HEK293 (cell line): ENCODE measurements around the gene CIDEA.

Experiments
- ZNF354C ChIP-seq: fragments of 450-650 bp; formaldehyde crosslinking; IDR thresholded peaks from 2 replicates; pipeline ENCODE4 v1.5.1; 2016; ENCODE audit warnings: missing biosample characterization, missing genetic modification characterization, low read depth, borderline replicate concordance
- ZNF404 ChIP-seq: fragments of 450-650 bp; formaldehyde crosslinking; IDR thresholded peaks from 2 replicates; pipeline ENCODE4 v1.5.1; 2017; ENCODE audit warnings: missing biosample characterization, missing genetic modification characterization
- TF ChIP-seq, protein P1 (sequence below): fragments of 450-650 bp; formaldehyde crosslinking; IDR thresholded peaks from 2 replicates; pipeline ENCODE4 v1.5.1; 2016; ENCODE audit warnings: missing biosample characterization, missing genetic modification characterization
- TF ChIP-seq, protein P2 (sequence below): sonication (generic); formaldehyde crosslinking; IDR thresholded peaks from 2 replicates; pipeline ENCODE4 v1.8.1; 2022; ENCODE audit warnings: mild to moderate bottlenecking, moderate library complexity, missing genetic modification reagents
- TF ChIP-seq, protein P3 (sequence below): fragments of 450-650 bp; formaldehyde crosslinking; IDR thresholded peaks from 2 replicates; pipeline ENCODE4 v1.5.1; 2016; ENCODE audit warnings: missing biosample characterization, missing genetic modification characterization
- TF ChIP-seq, protein P4 (sequence below): fragments of 450-650 bp; formaldehyde crosslinking; IDR thresholded peaks from 2 replicates; pipeline ENCODE4 v1.5.1; 2016; ENCODE audit warnings: missing biosample characterization, missing genetic modification characterization
- TF ChIP-seq, protein P5 (sequence below): fragments of 450-650 bp; formaldehyde crosslinking; IDR thresholded peaks from 2 replicates; pipeline ENCODE4 v1.5.1; 2016; ENCODE audit warnings: missing biosample characterization, missing genetic modification characterization, low read depth
- TF ChIP-seq, protein P6 (sequence below): fragments of 450-650 bp; formaldehyde crosslinking; IDR thresholded peaks from 2 replicates; pipeline ENCODE4 v1.5.1; 2016; ENCODE audit warnings: missing biosample characterization, missing genetic modification characterization
- TF ChIP-seq, protein P7 (sequence below): fragments of 450-650 bp; IDR thresholded peaks from 2 replicates; pipeline ENCODE4 v1.5.1; 2018; ENCODE audit warnings: missing biosample characterization, mild to moderate bottlenecking, missing genetic modification characterization
- TF ChIP-seq, protein P8 (sequence below): fragments of 450-650 bp; formaldehyde crosslinking; IDR thresholded peaks from 2 replicates; pipeline ENCODE4 v1.5.1; 2016; ENCODE audit warnings: missing biosample characterization, missing genetic modification characterization, low read depth

DNA sequence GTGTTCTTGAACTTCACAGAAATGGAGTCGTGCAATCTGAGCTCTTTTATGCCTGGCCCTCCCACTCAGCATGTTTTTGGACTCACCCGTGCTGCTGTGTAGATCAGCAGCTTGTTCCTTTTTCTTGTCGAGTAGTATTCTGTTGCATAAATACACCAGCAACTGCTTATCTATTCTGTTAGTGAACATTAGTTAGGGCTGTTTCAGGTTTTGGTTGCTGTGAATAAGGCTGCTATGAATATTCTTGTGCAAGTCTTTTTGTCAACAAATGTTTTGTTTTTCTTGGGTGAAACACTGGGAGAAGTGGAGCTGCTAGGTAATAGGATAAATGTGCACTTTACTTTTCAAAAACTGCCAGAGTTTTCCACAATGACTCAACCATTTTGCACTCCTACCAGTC lies 15.3 kb upstream of the CIDEA start:
- TF ChIP-seq, protein P1, sequence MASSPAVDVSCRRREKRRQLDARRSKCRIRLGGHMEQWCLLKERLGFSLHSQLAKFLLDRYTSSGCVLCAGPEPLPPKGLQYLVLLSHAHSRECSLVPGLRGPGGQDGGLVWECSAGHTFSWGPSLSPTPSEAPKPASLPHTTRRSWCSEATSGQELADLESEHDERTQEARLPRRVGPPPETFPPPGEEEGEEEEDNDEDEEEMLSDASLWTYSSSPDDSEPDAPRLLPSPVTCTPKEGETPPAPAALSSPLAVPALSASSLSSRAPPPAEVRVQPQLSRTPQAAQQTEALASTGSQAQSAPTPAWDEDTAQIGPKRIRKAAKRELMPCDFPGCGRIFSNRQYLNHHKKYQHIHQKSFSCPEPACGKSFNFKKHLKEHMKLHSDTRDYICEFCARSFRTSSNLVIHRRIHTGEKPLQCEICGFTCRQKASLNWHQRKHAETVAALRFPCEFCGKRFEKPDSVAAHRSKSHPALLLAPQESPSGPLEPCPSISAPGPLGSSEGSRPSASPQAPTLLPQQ (tag by site-specific recombination), result no peak
- TF ChIP-seq, protein P2, sequence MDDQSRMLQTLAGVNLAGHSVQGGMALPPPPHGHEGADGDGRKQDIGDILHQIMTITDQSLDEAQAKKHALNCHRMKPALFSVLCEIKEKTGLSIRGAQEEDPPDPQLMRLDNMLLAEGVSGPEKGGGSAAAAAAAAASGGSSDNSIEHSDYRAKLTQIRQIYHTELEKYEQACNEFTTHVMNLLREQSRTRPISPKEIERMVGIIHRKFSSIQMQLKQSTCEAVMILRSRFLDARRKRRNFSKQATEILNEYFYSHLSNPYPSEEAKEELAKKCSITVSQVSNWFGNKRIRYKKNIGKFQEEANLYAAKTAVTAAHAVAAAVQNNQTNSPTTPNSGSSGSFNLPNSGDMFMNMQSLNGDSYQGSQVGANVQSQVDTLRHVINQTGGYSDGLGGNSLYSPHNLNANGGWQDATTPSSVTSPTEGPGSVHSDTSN (CRISPR knock-in tag), result no peak
- TF ChIP-seq, protein P3, sequence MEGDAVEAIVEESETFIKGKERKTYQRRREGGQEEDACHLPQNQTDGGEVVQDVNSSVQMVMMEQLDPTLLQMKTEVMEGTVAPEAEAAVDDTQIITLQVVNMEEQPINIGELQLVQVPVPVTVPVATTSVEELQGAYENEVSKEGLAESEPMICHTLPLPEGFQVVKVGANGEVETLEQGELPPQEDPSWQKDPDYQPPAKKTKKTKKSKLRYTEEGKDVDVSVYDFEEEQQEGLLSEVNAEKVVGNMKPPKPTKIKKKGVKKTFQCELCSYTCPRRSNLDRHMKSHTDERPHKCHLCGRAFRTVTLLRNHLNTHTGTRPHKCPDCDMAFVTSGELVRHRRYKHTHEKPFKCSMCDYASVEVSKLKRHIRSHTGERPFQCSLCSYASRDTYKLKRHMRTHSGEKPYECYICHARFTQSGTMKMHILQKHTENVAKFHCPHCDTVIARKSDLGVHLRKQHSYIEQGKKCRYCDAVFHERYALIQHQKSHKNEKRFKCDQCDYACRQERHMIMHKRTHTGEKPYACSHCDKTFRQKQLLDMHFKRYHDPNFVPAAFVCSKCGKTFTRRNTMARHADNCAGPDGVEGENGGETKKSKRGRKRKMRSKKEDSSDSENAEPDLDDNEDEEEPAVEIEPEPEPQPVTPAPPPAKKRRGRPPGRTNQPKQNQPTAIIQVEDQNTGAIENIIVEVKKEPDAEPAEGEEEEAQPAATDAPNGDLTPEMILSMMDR (tag by site-specific recombination), result no peak
- TF ChIP-seq, protein P4, sequence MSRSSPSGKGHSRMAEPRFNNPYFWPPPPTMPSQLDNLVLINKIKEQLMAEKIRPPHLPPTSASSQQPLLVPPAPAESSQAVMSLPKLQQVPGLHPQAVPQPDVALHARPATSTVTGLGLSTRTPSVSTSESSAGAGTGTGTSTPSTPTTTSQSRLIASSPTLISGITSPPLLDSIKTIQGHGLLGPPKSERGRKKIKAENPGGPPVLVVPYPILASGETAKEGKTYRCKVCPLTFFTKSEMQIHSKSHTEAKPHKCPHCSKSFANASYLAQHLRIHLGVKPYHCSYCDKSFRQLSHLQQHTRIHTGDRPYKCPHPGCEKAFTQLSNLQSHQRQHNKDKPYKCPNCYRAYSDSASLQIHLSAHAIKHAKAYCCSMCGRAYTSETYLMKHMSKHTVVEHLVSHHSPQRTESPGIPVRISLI, result no peak
- TF ChIP-seq, protein P5, sequence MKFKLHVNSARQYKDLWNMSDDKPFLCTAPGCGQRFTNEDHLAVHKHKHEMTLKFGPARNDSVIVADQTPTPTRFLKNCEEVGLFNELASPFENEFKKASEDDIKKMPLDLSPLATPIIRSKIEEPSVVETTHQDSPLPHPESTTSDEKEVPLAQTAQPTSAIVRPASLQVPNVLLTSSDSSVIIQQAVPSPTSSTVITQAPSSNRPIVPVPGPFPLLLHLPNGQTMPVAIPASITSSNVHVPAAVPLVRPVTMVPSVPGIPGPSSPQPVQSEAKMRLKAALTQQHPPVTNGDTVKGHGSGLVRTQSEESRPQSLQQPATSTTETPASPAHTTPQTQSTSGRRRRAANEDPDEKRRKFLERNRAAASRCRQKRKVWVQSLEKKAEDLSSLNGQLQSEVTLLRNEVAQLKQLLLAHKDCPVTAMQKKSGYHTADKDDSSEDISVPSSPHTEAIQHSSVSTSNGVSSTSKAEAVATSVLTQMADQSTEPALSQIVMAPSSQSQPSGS (tag by site-specific recombination), result no peak
- TF ChIP-seq, protein P6, sequence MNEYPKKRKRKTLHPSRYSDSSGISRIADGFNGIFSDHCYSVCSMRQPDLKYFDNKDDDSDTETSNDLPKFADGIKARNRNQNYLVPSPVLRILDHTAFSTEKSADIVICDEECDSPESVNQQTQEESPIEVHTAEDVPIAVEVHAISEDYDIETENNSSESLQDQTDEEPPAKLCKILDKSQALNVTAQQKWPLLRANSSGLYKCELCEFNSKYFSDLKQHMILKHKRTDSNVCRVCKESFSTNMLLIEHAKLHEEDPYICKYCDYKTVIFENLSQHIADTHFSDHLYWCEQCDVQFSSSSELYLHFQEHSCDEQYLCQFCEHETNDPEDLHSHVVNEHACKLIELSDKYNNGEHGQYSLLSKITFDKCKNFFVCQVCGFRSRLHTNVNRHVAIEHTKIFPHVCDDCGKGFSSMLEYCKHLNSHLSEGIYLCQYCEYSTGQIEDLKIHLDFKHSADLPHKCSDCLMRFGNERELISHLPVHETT (tag by site-specific recombination), result no peak
- TF ChIP-seq ZNF404 (tag by site-specific recombination) (no peak), ZNF354C (tag by site-specific recombination) (no peak)
- TF ChIP-seq, protein P7, sequence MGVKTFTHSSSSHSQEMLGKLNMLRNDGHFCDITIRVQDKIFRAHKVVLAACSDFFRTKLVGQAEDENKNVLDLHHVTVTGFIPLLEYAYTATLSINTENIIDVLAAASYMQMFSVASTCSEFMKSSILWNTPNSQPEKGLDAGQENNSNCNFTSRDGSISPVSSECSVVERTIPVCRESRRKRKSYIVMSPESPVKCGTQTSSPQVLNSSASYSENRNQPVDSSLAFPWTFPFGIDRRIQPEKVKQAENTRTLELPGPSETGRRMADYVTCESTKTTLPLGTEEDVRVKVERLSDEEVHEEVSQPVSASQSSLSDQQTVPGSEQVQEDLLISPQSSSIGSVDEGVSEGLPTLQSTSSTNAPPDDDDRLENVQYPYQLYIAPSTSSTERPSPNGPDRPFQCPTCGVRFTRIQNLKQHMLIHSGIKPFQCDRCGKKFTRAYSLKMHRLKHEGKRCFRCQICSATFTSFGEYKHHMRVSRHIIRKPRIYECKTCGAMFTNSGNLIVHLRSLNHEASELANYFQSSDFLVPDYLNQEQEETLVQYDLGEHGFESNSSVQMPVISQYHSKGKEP (tag by site-specific recombination), result no peak
- TF ChIP-seq, protein P8, sequence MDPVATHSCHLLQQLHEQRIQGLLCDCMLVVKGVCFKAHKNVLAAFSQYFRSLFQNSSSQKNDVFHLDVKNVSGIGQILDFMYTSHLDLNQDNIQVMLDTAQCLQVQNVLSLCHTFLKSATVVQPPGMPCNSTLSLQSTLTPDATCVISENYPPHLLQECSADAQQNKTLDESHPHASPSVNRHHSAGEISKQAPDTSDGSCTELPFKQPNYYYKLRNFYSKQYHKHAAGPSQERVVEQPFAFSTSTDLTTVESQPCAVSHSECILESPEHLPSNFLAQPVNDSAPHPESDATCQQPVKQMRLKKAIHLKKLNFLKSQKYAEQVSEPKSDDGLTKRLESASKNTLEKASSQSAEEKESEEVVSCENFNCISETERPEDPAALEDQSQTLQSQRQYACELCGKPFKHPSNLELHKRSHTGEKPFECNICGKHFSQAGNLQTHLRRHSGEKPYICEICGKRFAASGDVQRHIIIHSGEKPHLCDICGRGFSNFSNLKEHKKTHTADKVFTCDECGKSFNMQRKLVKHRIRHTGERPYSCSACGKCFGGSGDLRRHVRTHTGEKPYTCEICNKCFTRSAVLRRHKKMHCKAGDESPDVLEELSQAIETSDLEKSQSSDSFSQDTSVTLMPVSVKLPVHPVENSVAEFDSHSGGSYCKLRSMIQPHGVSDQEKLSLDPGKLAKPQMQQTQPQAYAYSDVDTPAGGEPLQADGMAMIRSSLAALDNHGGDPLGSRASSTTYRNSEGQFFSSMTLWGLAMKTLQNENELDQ, result no peak
